HEK293T (cell line): ENCODE data around the gene PHKB.
A peak's percentile ranks its signal among the peaks of the same experiment; 100 is the strongest.

Experiments used
- CTCF ChIA-PET: fragments of 350-600 bp; formaldehyde crosslinking; extraction: SDS; loops from one replicate; lab custom pipeline; 2021; ENCODE audit warnings: antibody characterized with exemption, inconsistent platforms; lab: Yijun Ruan, JAX
- POLR2A ChIA-PET: fragments of 350-600 bp; formaldehyde crosslinking; extraction: SDS; loops from one replicate; lab custom pipeline; 2020; ENCODE audit warnings: antibody characterized with exemption, inconsistent platforms; lab: Yijun Ruan, JAX
- DNase-seq: peaks from one replicate; pipeline ENCODE4 v3.0.0; 2012; ENCODE audit warnings: mixed read lengths; ENCODE audit errors: extremely low spot score
- ARNT ChIP-seq: fragments of 450-650 bp; IDR thresholded peaks from 2 replicates; pipeline ENCODE4 v1.6.1; 2017; ENCODE audit warnings: mild to moderate bottlenecking
- BHLHE40 ChIP-seq: fragments of 450-650 bp; IDR thresholded peaks from 2 replicates; pipeline ENCODE4 v1.6.1; 2016; ENCODE audit warnings: mild to moderate bottlenecking, moderate library complexity, borderline replicate concordance
- CTBP1 ChIP-seq: fragments of 450-650 bp; IDR thresholded peaks from 2 replicates; pipeline ENCODE4 v1.6.1; 2016; ENCODE audit warnings: borderline replicate concordance
- ELF4 ChIP-seq: fragments of 450-650 bp; IDR thresholded peaks from 2 replicates; pipeline ENCODE4 v1.6.1; 2017; ENCODE audit warnings: antibody characterized with exemption
- FOXA1 ChIP-seq: fragments of 450-650 bp; IDR thresholded peaks from 2 replicates; pipeline ENCODE4 v1.6.1; 2016; ENCODE audit warnings: mild to moderate bottlenecking
- FOXK2 ChIP-seq: fragments of 450-650 bp; IDR thresholded peaks from 2 replicates; pipeline ENCODE4 v1.6.1; 2016; ENCODE audit warnings: mild to moderate bottlenecking
- FOXM1 ChIP-seq: fragments of 450-650 bp; IDR thresholded peaks from 2 replicates; pipeline ENCODE4 v1.6.1; 2017; ENCODE audit warnings: mild to moderate bottlenecking, borderline replicate concordance
- HDGF ChIP-seq: fragments of 450-650 bp; IDR thresholded peaks from 2 replicates; pipeline ENCODE4 v1.6.1; 2017; ENCODE audit warnings: antibody characterized with exemption, borderline replicate concordance
- L3MBTL2 ChIP-seq: fragments of 450-650 bp; conservative IDR thresholded peaks from 2 replicates; pipeline ENCODE4 v1.6.1; 2016; ENCODE audit warnings: mild to moderate bottlenecking
- LEF1 ChIP-seq: fragments of 450-650 bp; IDR thresholded peaks from 2 replicates; pipeline ENCODE4 v1.6.1; 2017; ENCODE audit warnings: mild to moderate bottlenecking, borderline replicate concordance
- NFRKB ChIP-seq: fragments of 450-650 bp; IDR thresholded peaks from 2 replicates; pipeline ENCODE4 v1.6.1; 2016; ENCODE audit warnings: mild to moderate bottlenecking, moderate library complexity
- SP1 ChIP-seq: fragments of 450-650 bp; IDR thresholded peaks from 2 replicates; pipeline ENCODE4 v1.6.1; 2017
- SUZ12 ChIP-seq: fragments of 450-650 bp; IDR thresholded peaks from 2 replicates; pipeline ENCODE4 v1.6.1; 2016; ENCODE audit warnings: mild to moderate bottlenecking
- TARDBP ChIP-seq: fragments of 450-650 bp; IDR thresholded peaks from 2 replicates; pipeline ENCODE4 v1.6.1; 2016
- ZNF384 ChIP-seq: fragments of 450-650 bp; IDR thresholded peaks from 2 replicates; pipeline ENCODE4 v1.6.1; 2016
- TF ChIP-seq, protein P1 (sequence below): fragments of 450-650 bp; IDR thresholded peaks from 2 replicates; pipeline ENCODE4 v1.6.1; 2016

Gene PHKB

DNA sequence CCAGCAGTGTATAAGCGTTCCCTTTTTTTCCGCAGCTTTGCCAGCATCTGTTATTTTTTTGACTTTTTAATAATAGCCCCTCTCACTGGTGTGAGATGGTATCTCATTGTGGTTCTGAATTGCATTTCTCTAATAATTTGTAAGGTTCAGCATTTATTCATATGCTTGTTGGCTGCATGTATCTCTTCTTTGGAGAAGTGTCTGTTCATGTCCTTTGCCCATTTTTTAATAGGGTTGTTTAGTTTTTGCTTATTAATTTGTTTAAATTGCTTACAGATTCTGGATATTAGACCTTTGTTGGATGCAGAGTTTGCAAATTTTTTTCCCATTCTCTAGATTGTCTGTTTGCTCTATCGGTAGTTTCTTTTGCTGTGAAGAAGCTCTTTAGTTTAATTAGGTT is 26.9 kb downstream of the PHKB start:
- CTCF ChIA-PET, result no interaction called here
- no peak for DNase-seq
- POLR2A ChIA-PET, result no interaction called here
- no peak for TF ChIP-seq TARDBP
- TF ChIP-seq, protein P1, sequence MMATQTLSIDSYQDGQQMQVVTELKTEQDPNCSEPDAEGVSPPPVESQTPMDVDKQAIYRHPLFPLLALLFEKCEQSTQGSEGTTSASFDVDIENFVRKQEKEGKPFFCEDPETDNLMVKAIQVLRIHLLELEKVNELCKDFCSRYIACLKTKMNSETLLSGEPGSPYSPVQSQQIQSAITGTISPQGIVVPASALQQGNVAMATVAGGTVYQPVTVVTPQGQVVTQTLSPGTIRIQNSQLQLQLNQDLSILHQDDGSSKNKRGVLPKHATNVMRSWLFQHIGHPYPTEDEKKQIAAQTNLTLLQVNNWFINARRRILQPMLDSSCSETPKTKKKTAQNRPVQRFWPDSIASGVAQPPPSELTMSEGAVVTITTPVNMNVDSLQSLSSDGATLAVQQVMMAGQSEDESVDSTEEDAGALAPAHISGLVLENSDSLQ, result no peak
- no peak for TF ChIP-seq ARNT
- TF ChIP-seq FOXK2, result no peak
- no peak for TF ChIP-seq FOXA1
- TF ChIP-seq LEF1, result no peak
- TF ChIP-seq NFRKB, result no peak
- no peak for TF ChIP-seq BHLHE40
- no peak for TF ChIP-seq ELF4
- TF ChIP-seq CTBP1, result no peak
- no peak for TF ChIP-seq ZNF384
- TF ChIP-seq HDGF, result no peak

- no peak for DNase-seq
- CTCF ChIA-PET, result no interaction called here
- POLR2A ChIA-PET, result no interaction called here
- TF ChIP-seq FOXA1 (no peak), ZNF384 (no peak), NFRKB (no peak), L3MBTL2 (no peak), SUZ12 (no peak), SP1 (no peak), FOXM1 (no peak), HDGF (no peak), BHLHE40 (no peak), CTBP1 (no peak), ARNT (no peak), LEF1 (no peak), ELF4 (no peak), TARDBP (no peak), FOXK2 (no peak)
- TF ChIP-seq, protein P1, result no peak
Measured at GRCh38 chr16:47490471-47490870, 29.3 kb downstream of the PHKB start.

DNA sequence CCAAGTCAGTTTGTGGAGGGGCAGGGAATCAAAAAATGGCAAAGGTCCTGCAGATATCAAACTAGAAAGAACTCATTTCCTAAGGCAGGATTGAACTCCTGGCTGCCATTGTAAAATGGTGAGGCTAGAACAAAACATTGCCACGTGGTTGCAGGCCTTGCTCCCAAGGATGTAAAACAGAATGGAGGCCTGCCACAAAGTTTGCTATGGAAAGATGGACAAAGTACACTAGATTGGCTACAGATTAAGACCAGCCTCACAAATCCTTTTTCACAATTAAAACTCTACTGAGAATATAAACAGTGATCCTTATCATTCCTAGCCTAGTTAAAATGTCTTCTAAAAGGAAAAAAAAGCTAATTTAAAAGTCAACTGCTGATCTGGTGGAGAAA is 30.9 kb downstream of the PHKB start:
- TF ChIP-seq ELF4 (no peak), ARNT (no peak), TARDBP (no peak), FOXM1 (no peak), FOXA1 (no peak), CTBP1 (no peak), SUZ12 (no peak), ZNF384 (no peak), HDGF (no peak), LEF1 (no peak), BHLHE40 (no peak), L3MBTL2 (no peak), FOXK2 (no peak), SP1 (no peak), NFRKB (no peak)
- TF ChIP-seq, protein P1, result no peak
- POLR2A ChIA-PET, result interaction anchor here (0.8 kb wide), 1 partner anchor 31 kb away, joined by 3 read pairs; the partner anchor contains the start of genes ITFG1 and PHKB
- DNase-seq, result no peak
- CTCF ChIA-PET, result no interaction called here

DNA sequence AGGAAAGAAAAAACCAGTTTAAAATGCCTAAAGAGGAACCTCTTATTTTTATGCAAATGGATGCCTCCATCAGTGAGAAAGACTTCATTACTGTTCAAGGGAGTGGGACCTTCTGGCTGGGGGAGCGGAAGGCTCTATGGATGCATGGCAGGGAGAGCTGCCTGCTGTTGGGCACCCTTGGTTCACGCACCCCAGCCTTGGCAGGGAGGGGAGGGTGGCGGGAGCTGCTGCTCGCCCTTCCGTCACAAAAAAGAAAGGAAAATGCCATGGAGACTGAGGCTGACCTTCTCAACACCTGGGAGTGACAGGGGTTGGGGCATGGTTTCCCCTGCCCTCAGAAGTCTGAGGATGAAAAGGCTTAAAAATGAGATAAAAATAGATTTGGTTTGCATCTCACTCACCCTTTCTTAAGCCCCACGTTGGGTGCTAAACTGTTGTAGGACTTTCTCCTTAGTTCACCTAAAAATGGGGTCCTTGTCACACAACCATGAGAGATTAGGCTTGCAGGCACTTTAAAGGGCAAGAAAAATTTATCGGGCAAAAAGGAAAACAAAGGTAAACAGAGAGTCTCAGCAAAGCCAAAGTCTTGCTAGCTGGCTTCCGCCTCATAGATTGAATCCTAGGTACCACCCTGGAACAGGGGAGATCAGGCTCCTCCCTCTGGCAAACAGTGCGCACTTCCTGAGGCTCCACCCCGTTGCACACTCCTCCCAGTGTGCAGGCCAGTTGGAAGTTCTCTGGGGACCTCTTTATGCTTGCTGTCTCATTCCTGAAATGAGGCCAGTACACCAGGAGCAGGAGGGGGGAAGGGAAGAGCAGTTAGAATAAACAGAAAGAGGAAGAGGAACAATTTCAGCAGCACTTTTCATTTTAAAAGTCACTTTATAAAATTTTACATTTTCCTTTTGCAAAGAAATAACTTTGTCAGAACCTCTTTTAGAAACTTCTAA is 31.6 kb downstream of the PHKB start:
- CTCF ChIA-PET, result no interaction called here
- POLR2A ChIA-PET, result interaction anchor here (0.8 kb wide), 1 partner anchor 31 kb away, joined by 3 read pairs; the partner anchor contains the start of genes ITFG1 and PHKB
- peak; percentile 74 for DNase-seq
- TF ChIP-seq CTBP1, result no peak
- TF ChIP-seq TARDBP, result no peak
- no peak for TF ChIP-seq SP1
- no peak for TF ChIP-seq FOXA1
- no peak for TF ChIP-seq ARNT
- no peak for TF ChIP-seq FOXM1
- TF ChIP-seq SUZ12, result no peak
- no peak for TF ChIP-seq HDGF
- TF ChIP-seq ELF4, result no peak
- TF ChIP-seq, protein P1, result no peak
- no peak for TF ChIP-seq FOXK2
- no peak for TF ChIP-seq BHLHE40
- TF ChIP-seq LEF1, result no peak
- TF ChIP-seq L3MBTL2, result no peak
- no peak for TF ChIP-seq NFRKB
- TF ChIP-seq ZNF384, result no peak
